ENCODE data around the gene RNF19B.

RNF19B gene

DNA sequence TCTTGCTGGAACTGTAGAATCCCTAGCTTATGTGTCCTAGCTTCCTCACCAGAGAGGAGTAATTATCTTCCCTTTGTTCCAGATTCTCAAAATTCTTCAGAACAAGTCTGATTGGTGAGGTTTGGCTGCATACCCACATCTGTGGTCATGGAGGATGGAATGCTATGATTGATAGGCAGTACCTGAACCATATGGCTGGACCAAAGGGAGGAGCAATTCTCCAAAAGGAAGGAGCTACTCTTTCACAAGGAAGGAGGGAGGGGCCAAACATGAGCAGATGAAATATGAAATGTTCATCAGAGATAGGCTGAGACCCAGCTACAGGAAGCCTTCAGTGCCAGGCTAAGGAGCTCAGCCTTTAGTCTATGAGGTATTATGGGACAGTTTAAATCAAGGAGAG lies 5.0 kb upstream of the RNF19B start:
- in situ Hi-C loops (cut with MboI; ENCODE audit: low sequenced_read_pairs) = no loop called here

- in situ Hi-C loops (cut with MboI; ENCODE audit: low sequenced_read_pairs) = no loop called here
These were observed 3.4 kb upstream of the RNF19B start for GRCh38 chr1:32967888-32968568.

DNA sequence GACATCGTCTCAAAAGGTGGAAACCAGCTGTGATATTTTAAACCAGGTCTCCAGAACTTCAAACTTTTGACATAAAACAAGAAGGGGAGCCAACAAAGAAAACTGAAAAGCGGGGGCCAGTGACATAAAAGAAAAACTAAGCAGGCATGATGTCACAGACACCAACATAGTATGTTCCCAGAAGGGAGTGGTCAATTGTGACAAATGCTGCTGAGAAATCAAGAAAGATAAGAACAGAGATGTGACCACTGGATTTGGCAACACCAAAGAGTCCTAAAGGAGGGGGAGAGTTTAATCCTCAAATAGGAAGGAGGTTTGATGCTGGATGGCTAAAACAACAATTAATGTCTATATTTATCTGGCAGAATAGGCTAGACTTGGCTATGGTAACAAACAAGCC lies 2.3 kb upstream of the RNF19B start:
- in situ Hi-C loops (cut with MboI; ENCODE audit: low sequenced_read_pairs) = no loop called here

DNA sequence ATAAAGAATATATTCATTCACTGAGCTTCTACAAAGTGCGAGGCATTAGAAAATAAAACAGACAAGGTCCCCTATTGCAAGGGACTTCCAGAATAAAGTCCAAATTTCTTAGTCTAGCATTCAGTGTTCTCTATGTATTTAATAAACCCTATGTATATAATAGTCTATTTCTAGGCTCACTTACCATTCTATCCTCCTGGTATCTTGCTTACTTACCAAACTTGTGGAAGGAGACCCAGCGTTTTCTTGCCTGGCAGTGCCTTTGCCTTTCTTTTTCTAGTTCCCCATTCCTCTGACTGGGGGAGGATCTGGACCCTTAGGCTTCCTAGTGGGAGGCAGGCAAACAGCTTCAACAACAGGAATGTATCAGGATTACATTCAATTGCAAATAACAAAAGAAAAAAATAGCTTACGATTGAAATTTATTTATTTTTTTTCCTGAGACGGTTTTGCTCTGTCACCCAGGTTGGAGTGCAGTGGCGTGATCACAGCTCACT lies 690 bp upstream of the RNF19B start:
- in situ Hi-C loops (cut with MboI; ENCODE audit: low sequenced_read_pairs) = no loop called here

DNA sequence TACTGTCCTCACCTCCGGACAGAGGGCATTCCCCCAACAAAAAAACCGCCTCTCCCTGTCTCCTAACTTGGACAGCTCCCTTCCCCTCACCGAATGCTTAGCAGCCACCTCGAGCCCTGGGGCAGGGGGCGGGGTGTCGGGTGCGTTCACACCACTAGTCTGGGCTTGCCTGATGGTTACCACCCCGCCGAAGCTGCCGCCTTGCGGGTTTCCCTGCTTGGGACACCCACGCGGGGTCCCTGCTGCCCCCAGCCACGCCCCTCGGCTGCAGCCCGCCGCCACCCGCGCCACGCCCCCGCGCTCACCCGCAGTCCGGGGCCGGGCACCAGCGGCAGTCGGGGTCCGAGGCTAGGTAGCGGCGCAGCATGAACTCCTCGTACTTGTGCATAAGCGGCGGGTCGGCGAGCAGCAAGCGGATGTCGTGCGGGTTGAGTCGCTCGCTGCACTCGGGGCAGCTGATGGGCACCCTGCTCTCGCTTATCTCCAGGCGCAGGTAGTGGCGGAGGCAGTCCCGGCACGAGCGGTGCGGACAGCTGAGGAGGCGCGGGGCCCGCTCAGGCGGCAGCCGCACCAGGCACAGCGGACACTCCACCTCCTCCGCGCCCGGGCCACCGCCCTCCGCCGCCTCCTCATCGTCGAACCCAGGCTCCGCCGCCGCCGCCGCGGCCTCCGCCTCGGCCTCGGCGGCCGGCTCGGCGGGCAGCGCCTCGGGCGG lies 706 bp downstream of the RNF19B start:
- in situ Hi-C loops (cut with MboI; ENCODE audit: low sequenced_read_pairs) = no loop called here

GRCh38 chr1:32962248-32962896 lies 2.2 kb downstream of the RNF19B start:
- in situ Hi-C loops (cut with MboI; ENCODE audit: low sequenced_read_pairs) = no loop called here

GRCh38 chr1:32960819-32961355 lies 3.7 kb downstream of the RNF19B start:
- in situ Hi-C loops (cut with MboI; ENCODE audit: low sequenced_read_pairs) = no loop called here

GRCh38 chr1:32960342-32960741 lies 4.3 kb downstream of the RNF19B start:
- in situ Hi-C loops (cut with MboI; ENCODE audit: low sequenced_read_pairs) = no loop called here

DNA sequence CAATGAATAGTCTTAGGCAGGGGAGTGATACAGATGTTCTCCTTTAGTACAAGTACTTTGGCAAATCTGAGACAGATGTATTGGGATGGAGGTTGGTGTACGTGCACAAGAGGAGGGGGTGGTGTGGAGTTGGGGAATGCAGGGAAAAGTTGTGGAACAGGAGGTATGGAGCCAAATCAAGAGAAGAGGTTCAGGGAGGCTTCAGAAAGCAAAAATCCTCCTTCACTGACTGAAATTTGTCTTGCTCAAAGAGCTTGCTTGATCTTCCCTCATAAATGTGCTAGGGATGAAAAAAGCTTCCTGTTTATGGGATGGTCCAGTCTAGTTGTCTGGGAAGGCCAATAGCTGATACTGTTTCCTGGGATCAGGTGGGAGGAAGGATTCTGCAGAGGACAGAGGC lies 5.8 kb downstream of the RNF19B start:
- in situ Hi-C loops (cut with MboI; ENCODE audit: low sequenced_read_pairs) = no loop called here

- in situ Hi-C loops (cut with MboI; ENCODE audit: low sequenced_read_pairs) = no loop called here
These were observed 7.6 kb downstream of the RNF19B start for GRCh38 chr1:32957017-32957416.

GRCh38 chr1:32954168-32954567 lies 10.4 kb downstream of the RNF19B start:
- in situ Hi-C loops (cut with MboI; ENCODE audit: low sequenced_read_pairs) = no loop called here

DNA sequence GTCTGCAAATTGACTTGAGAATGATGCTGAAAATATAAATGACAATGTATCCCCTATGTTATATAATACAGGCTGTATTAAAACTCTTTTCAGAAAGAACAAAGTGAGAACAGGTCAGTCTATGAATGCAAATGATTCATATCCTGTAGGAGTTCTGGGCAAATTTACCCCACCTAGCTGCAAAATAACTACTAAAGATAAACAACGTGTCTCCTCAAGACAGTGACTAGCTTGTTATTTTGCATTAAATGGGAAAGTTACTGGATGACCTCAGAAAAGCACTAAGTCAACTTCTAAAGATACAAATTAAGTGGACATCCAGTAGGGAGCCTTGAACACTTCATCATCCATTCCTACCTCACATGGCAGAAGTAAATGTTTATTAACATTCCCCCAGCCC lies 11.1 kb downstream of the RNF19B start:
- in situ Hi-C loops (cut with MboI; ENCODE audit: low sequenced_read_pairs) = no loop called here

- in situ Hi-C loops (cut with MboI; ENCODE audit: low sequenced_read_pairs) = no loop called here
These were observed 15.1 kb downstream of the RNF19B start for GRCh38 chr1:32949519-32949918.

DNA sequence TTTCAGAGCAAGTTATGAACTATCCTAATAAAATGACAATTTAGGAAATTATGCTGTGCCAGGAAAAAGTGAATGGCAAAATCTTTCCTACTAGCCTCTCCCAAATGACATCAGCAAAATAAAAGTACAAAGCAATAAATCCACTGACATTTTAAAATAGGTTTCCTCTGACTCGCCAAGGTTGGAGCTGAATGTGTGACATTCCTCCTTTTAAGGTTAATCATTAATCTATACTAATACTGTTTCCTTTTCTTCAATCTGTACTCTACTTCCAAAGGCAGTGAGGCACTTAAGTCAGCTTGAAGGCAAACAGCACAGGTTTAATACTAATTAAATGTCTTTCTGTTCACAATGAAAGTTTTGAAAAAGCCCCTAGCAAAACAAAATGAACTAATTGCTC lies 15.7 kb downstream of the RNF19B start:
- in situ Hi-C loops (cut with MboI; ENCODE audit: low sequenced_read_pairs) = no loop called here

GRCh38 chr1:32948390-32948722 lies 16.3 kb downstream of the RNF19B start:
- in situ Hi-C loops (cut with MboI; ENCODE audit: low sequenced_read_pairs) = no loop called here

DNA sequence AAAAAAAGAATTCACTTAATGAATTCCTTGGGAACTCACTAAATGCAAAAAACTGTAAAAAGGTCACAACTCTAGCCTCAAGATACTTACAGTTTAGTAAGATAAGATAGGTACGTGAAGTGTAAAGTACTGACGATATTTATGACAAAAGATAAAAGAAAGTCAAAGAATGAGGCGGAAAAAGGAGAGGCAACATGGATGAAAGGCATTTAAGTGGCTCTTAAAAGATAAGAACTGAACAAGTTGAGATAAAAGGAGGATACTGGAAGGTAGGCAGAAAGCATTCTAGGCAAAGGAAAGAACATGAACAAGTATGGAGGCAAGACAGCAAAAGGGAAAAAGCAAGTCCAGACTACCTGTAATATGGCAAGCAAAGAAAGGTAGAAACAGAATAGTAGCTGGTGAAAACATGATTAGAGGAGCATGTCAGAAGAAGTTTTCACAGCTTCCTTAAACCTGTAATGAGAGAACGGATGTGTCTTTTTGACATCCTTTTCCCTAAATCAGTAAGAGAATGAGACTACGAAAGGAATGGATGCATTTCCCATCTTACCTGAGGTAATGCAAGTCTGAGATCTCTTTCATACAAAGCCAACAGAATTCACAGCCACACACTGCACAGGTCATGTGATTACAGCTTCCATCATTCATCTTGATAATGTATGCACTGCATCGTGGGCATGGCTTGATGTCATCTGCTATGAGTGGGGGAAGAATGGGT lies 16.8 kb downstream of the RNF19B start:
- in situ Hi-C loops (cut with MboI; ENCODE audit: low sequenced_read_pairs) = no loop called here

DNA sequence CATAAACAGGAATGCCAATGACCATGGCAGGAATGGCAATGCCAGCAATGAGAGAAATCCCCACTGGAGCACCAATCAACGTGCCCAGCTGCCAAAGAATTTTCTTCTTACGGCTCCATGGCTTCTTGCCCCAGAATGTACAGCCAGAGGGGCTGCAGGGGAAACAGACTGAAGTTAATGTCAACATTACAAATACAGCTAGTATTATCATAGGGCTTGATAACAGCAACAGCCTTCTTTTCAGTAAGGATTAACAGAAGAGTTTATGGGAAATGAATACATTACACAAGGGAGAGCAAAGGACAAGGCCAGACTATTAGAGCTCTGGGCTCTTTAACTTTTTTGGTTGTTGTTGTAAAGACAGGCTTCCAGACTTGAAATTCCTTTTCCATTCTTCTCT lies 18.2 kb downstream of the RNF19B start:
- in situ Hi-C loops (cut with MboI; ENCODE audit: low sequenced_read_pairs) = no loop called here

DNA sequence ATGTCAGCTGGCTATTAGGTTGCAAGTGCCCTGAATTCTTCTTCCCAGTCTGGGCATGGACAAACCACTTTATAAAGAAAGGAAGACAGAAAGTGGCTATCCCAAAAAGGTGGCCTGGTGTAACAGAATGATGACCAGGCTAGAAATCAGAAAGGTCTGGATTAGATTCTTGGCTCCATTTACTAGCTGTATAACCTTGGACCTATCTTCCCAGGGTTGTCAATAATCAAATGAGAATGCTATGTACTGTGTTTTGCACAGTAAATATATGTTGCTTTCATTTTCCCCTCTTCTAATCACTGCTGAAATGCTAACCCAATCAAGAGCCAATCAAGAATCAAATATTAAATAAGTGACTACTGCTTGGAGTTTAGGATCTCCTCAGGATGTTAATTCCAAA lies 20.4 kb downstream of the RNF19B start:
- in situ Hi-C loops (cut with MboI; ENCODE audit: low sequenced_read_pairs) = no loop called here

- in situ Hi-C loops (cut with MboI; ENCODE audit: low sequenced_read_pairs) = loop anchor here (10.0 kb wide), 1 partner anchor 145 kb away; the partner anchor contains the start of gene AZIN2
These were observed 24.8 kb downstream of the RNF19B start for GRCh38 chr1:32939655-32940371.

GRCh38 chr1:32937061-32937460 lies 27.5 kb downstream of the RNF19B start:
- in situ Hi-C loops (cut with MboI; ENCODE audit: low sequenced_read_pairs) = loop anchor here (10.0 kb wide), 1 partner anchor 148 kb away; the partner anchor contains the start of gene AZIN2

Measured in HL-60/S4 treated with phorbol 12-myristate 13-acetate at 8.2 ng/mL for 4 days and 3 days (cell line).